SH-SY5Y (cell line): ENCODE data around the gene TUBA3C.

ENCODE experiments used
- GATA2 ChIP-seq: IDR thresholded peaks from 2 replicates; pipeline ENCODE4 v1.6.1; 2011; ENCODE audit warnings: mild to moderate bottlenecking, low read depth, low read length
- GATA3 ChIP-seq: IDR thresholded peaks from 2 replicates; pipeline ENCODE4 v1.6.1; 2011; ENCODE audit warnings: low read depth, mild to moderate bottlenecking, low read length, moderate library complexity

DNA sequence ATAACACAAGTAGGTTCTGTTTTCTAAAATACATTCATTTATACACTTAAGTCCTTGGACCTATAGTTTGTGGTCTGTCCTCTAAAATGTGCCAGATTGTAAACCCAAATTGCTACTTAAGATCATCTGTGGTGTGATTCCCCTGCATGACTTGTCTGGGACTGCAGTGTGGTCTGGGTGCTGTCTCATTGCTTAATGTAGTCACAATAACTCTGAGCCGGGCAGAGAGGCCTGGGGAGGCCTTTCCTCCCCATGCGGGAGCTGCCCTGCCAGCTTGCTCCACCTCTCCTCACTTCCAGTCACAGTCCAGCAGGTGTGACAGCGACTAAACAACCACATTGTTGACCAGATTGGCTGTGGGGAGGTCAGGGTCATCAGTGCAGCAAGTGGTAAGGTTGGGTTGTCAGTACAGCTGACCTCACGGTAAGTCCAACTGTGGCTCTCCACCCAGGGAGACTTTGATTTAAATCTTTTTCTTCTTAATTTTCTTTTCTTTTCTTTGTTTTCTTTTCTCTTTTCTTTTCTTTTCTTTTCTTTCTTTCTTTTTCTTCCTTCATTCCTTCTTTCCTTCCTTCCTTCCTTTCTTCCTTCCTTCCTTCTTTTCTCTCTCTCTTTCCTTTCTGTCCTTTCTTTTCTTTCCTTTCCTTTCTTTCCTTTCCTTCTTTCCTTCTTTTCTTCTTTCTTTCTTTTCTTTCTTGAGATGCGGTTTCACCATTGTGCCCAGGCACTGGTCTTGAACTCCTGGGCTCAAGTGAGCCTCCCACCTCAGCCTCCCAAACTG is 4.4 kb upstream of the TUBA3C start:
- TF ChIP-seq GATA2 (no peak), GATA3 (no peak)
